Activated CD4-positive, alpha-beta T cell treated with anti-CD3 and anti-CD28 coated beads, Interleukin-2, Interleukin-4, amounts not matched to agents 100 ng/mL and 50 ng/mL, durations not matched to agents 16 hours and 8 hours (primary cell): Measurements from ENCODE around the gene ABI3BP.

Experiments used
- DNase-seq: peaks from one replicate; pipeline ENCODE4 v3.0.0-alpha.2; 2020; ENCODE audit warnings: low spot score

ABI3BP gene

DNA sequence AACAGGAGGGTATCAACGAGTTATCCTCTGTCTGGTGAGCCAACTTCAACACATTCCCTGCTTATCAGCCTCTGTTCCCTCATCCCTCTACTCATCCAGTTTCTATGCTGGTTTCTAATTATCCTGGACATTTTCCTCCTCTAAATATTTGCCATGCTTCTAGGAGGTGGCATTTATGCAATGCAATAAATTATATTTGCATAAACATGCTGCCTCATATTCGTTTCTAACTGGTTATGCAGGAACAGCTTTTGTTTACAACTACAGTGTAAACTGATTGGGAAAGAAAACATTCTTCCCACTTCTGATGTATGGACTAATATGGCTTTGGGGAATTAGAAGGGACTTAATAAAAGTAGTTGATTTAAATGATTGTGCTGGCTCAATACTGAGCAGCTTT is 161.6 kb downstream of the ABI3BP start:
- no peak for DNase-seq

- no peak for DNase-seq
Observed at GRCh38 chr3:100830931-100831330, 162.3 kb downstream of the ABI3BP start.

DNA sequence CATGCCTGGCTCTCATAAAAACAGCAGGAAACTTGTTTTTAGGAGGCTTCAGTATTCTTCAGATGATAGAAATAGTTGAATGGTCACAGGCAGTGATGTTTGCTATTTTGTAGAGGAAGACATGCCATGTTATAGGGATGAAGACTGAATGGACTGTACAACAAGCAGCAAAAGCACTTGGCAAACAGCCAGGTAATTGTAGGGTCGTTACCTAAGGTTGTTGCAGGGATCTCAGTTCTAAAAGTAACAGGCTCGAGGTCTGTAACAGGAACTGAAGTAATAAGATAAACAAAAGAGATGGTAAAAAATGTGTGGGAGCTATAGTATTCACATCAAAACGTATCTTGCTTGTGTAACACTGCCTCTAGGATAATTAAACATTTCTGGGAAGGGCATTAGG is 167.6 kb downstream of the ABI3BP start:
- no peak for DNase-seq

GRCh38 chr3:100815583-100815982 is 177.6 kb downstream of the ABI3BP start:
- no peak for DNase-seq

GRCh38 chr3:100813828-100814227 is 179.4 kb downstream of the ABI3BP start:
- no peak for DNase-seq

GRCh38 chr3:100811779-100812507 is 181.3 kb downstream of the ABI3BP start:
- DNase-seq: no peak

GRCh38 chr3:100810671-100811070 is 182.6 kb downstream of the ABI3BP start:
- no peak for DNase-seq

GRCh38 chr3:100804631-100805030 is 188.6 kb downstream of the ABI3BP start:
- no peak for DNase-seq

DNA sequence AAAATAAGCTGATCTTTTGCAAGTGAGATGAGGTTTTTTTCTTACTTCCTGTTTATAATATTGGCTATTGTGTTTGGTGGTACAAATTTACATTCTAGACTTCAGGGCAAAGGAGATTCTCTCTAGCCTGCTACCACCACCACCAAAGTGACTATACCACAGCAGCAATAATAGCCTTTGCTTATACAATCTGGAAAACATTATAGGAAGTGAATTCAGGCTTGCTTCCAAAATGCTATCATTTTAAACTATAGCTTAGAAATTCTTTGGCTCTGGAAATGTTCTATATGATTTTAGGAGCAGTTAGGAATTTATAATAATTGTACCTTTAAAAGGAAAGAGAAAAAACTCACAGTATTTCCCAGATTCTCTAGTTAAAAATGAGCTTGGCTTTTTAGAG is 189.5 kb downstream of the ABI3BP start:
- no peak for DNase-seq

DNA sequence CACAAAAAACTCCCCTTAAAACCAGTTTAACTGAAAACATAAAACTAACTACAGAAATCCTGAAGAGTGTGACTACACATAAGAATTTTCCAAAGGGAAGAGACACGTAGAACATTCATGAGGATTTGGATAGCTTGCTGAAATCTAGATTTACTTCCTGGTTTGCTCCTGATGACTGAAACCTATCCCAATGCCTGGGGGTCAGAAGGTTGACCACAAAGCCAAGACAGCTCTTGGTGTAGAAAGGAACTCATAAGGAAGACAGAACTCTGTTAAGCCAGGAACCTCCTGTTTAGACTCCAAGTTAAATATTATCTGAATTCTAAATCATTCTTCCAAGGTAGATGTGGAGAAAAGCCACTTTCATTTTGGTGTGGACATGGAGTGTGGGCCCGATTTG is 191.1 kb downstream of the ABI3BP start:
- no peak for DNase-seq

DNA sequence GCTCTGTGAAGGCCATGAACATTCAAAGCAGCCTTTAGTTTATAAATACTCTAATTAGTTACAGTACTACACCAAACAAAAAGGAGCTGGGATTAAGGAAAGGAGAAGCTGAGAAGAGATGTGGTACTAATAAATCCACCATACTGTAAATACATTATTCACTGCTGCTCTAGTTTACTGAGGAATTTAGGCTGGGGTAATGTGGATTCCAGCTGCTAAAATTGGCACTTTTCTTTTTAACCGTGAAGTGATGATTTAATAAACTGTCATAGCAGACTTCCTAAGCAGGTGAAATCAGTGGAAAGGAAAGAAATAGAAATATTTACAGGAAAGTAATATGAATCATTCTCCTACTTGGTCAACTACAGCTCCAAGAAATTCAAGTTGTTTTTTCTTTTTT is 195.2 kb downstream of the ABI3BP start:
- DNase-seq: no peak

GRCh38 chr3:100796556-100796955 is 196.7 kb downstream of the ABI3BP start:
- peak; percentile 17 for DNase-seq

- DNase-seq: no peak
Observed at GRCh38 chr3:100789579-100789978, 203.6 kb downstream of the ABI3BP start.

DNA sequence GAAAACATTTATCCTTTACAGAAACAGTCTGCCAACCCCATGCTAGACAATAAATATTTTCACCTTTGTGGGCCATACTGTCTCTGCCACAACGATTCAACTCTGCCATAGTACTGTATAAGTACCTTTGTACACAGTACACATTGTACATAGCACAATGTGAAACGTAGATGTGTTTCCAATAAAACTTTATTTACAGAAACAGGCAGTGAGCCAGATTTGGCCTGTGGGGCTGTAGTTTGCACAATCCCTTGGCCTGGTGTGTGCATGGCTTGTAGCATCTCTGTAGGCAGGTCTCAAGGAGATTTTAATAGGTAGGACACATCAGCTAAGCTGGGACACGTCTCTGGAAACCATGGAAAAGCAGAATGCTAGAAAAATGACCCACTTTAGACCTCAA is 209.6 kb downstream of the ABI3BP start:
- no peak for DNase-seq

GRCh38 chr3:100782906-100783305 is 210.3 kb downstream of the ABI3BP start:
- no peak for DNase-seq

DNA sequence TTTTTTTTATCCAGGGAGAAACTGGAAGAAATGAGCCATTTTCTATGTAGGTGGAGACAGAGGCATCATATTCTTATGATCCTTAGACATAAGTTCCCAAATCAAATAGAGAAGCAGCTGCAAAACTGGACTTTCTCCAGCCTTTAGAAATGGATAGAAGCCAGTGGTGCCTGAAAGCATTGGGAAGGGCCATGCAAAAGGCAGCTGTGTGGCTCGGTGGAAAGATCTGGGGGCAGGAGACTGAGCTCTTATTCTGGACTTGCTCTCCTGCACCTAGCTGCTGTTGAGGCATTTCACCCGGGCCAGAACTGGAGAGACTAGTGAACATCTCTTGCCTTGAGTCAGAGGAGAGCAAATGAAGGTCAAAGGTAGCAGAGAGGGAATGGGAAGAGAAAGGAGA is 210.9 kb downstream of the ABI3BP start:
- DNase-seq: no peak

DNA sequence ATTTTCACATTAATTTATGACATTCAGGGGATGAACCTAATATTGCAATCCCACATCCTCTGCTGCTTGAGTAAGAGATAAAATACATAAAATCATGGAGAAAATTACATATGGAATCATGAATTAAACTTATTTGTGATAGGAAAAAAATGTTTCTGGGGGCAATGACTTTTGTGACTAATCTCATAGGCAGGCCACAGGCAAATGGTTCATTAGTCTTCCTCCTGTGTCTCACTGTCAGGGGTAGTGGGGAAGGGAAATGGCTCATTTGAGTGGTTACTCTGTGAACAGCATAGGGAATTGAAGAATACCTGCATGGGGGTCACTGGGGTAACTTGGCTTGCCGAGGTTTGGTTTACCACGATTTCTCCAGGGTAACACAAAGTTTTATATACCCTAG is 211.9 kb downstream of the ABI3BP start:
- no peak for DNase-seq

DNA sequence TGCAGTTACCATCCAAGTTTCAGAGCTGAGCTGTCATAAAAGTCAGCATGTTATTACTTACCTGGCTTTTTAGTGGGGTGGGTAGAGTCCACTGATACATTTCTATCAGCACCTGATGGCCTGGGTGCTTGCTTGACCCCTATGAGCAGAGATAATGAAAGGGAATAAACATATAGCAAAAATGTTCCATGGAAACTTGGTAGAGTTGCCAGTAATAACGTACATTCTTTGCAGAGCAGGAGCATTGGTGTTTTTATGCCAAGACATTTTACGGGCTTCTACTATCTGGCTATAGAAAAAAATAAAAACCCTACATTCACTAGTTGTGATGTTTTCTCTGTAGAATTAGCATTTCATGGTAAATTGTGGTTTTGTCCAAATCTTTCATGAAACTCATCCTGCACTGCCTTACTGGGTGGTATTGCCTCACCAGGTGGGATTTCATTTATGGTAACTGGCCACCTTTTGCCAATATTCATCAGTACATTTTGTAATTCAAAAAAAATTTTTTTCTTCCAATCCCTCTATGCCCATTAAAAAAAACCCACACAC is 213.1 kb downstream of the ABI3BP start:
- no peak for DNase-seq

DNA sequence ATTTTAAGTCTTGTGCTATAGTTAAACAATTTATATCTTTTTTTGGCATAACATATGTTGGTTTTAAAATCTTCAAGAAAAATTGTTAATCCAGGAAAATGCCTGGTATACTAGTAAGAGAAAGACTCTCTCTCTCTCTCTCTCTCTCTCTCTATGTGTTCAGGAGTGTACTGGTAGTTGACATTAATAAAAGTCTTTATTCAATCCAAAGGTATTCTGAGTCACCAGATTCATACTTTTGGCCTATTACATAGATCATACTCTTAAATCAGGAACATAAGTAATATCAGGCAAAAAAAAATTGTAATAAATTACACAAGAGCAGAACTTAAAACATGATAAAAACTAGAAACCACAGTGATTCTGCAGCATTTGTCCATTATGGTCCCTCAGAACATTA is 213.7 kb downstream of the ABI3BP start:
- DNase-seq: no peak

DNA sequence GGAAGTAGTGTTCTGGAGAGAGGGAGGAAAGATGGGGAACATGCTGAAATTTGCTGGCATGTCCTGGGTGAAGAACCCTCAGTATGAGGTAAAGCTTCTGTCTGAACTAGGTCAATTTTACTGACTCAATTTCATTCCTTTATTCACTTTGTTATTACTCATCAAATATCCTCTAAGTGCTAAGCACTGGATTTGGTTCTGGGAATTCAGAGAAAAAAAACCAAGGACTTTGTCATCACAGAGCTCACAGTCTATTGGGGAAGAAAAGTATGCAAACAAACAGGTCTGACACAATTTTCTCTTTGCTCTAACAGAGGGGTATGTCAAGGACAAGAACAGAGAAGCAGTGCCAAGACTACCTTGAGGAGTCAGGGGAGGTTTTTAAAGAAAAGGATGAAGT is 215.9 kb downstream of the ABI3BP start:
- no peak for DNase-seq

GRCh38 chr3:100776746-100777145 is 216.5 kb downstream of the ABI3BP start:
- no peak for DNase-seq

DNA sequence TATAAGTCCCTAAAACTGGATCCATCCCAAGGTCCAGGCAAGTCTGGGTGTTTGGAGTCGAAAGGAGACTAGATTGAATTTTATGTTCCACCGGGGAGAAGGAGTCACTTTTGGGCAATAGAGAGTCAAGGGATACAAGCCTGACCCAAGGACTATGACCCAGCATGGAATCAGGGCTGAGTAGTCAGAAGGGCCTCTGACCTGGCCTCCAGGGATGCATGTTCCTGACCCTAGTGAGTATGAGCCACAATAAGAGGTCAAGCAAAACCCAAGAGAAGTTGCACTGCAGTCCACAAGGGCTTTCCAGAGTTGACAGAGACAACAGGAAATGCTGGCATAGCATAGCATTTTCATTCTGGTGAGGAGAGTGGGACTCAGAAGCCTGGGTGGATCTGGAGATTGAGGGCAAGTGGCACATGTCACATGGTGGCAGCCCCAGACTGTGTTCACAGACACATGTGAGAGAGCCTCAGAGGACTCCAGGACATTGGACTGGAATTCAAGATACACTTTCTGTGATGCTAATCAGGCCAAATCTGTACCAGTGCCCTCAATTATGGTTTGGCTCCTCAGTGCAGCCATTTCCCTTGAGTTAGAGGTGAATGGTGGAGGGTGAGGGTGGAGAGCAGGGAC is 217.0 kb downstream of the ABI3BP start:
- DNase-seq: no peak

DNA sequence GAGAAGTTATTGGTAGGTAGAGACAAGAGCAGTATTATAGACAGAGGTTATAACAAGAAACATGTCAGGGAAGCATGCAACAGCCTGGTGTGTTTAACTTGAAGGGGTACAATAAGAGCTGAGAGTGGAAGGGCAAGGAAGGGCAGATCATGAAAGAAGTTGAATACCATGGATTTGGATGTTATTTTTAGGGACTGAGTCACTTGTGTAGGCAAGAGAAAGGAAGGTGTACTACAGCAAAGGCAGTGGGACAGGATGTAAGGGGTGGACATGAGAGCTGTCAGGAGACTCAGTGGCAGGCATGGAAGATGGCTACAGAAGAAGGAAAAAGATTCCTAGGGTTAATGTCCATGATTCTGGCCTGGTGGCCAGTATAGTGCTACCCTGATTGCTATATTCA is 217.6 kb downstream of the ABI3BP start:
- DNase-seq: no peak

- no peak for DNase-seq
Observed at GRCh38 chr3:100775226-100775625, 218.0 kb downstream of the ABI3BP start.
